Measurements from ENCODE around the gene MUC5B. TPM values are rescaled to one million over a fixed set of nuclear protein-coding genes. Genes with fewer than 3 reads are reported as not detected.
"Not testable (repeated sequence)": the region's sequence is repeated elsewhere in the genome, so short reads cannot be mapped to it uniquely, and the experiment has no call there.

Gene MUC5B
- total RNA-seq, 1 donor from 2014 or later, result 16.0 TPM

- ATAC-seq, result not testable (repeated sequence)
These were observed 27.5 kb downstream of the MUC5B start for GRCh38 chr11:1250411-1250810.

GRCh38 chr11:1251236-1251770 is 28.4 kb downstream of the MUC5B start:
- ATAC-seq, result no peak

- peak; percentile 7 for ATAC-seq
These were observed 29.7 kb downstream of the MUC5B start for GRCh38 chr11:1252371-1253102.

GRCh38 chr11:1253103-1253485 is 30.2 kb downstream of the MUC5B start:
- ATAC-seq, result no peak

GRCh38 chr11:1254086-1254648 is 31.3 kb downstream of the MUC5B start:
- ATAC-seq, result no peak

- no peak for ATAC-seq
These were observed 31.9 kb downstream of the MUC5B start for GRCh38 chr11:1254733-1255132.

- ATAC-seq, result no peak
These were observed 32.3 kb downstream of the MUC5B start for GRCh38 chr11:1255151-1255550.

GRCh38 chr11:1256257-1257045 is 33.6 kb downstream of the MUC5B start:
- no peak for ATAC-seq

- ATAC-seq, result no peak
These were observed 34.5 kb downstream of the MUC5B start for GRCh38 chr11:1257366-1257765.

- ATAC-seq, result no peak
These were observed 35.0 kb downstream of the MUC5B start for GRCh38 chr11:1257916-1258315.

- no peak for ATAC-seq
These were observed 35.7 kb downstream of the MUC5B start for GRCh38 chr11:1258401-1259075.

GRCh38 chr11:1259076-1259461 is 36.2 kb downstream of the MUC5B start:
- ATAC-seq, result no peak

GRCh38 chr11:1259561-1259960 is 36.7 kb downstream of the MUC5B start:
- no peak for ATAC-seq

- peak; percentile 29 for ATAC-seq
These were observed 37.2 kb downstream of the MUC5B start for GRCh38 chr11:1260023-1260501.

GRCh38 chr11:1260620-1261019 is 37.8 kb downstream of the MUC5B start:
- ATAC-seq, result no peak

- no peak for ATAC-seq
These were observed 38.6 kb downstream of the MUC5B start for GRCh38 chr11:1261241-1262071.

GRCh38 chr11:1262172-1263006 is 39.5 kb downstream of the MUC5B start:
- peak; percentile 89 for ATAC-seq

GRCh38 chr11:1263010-1263409 is 40.1 kb downstream of the MUC5B start:
- ATAC-seq, result peak; percentile 27

GRCh38 chr11:1264444-1264843 is 41.6 kb downstream of the MUC5B start:
- ATAC-seq, result not testable (repeated sequence)

- ATAC-seq, result not testable (repeated sequence)
These were observed 42.6 kb downstream of the MUC5B start for GRCh38 chr11:1265480-1265879.

- ATAC-seq, result not testable (repeated sequence)
These were observed 44.1 kb downstream of the MUC5B start for GRCh38 chr11:1266976-1267375.

Measured in esophagus mucosa (tissue), 1 donor.